Activated CD8-positive, alpha-beta T cell treated with anti-CD3 and anti-CD28 coated beads for 36 hours (primary cell): ENCODE results near the gene AGT. TPM values are rescaled to one million over a fixed set of nuclear protein-coding genes. Genes with fewer than 3 reads are reported as not detected.
"Not testable (repeated sequence)": the region's sequence is repeated elsewhere in the genome, so short reads cannot be mapped to it uniquely, and the experiment has no call there.

ENCODE experiments used
- ATAC-seq: fragments of 200-7000 bp; cut with Tn5 transposase; one replicate; pipeline ENCODE4 v1.10.0; 2021; ENCODE audit warnings: mild to moderate bottlenecking, moderate library complexity
- CTCF ChIA-PET: fragments of 350-600 bp; sonication (Branson Sonifier 250); formaldehyde crosslinking; loops from one replicate; lab custom pipeline; 2021; ENCODE audit warnings: antibody characterized with exemption; lab: Charles Lee
- POLR2A ChIA-PET: fragments of 350-600 bp; sonication (Branson Sonifier 250); formaldehyde crosslinking; loops from one replicate; lab custom pipeline; 2021; ENCODE audit warnings: antibody characterized with exemption; lab: Charles Lee
- DNase-seq: peaks from one replicate; pipeline ENCODE4 v3.0.0-alpha.2; 2020
- H3K27ac Mint-ChIP-seq: one replicate; pipeline ENCODE4 v1.8.0; 2021; ENCODE audit warnings: mild to moderate bottlenecking, mixed read lengths
- H3K27me3 Mint-ChIP-seq: one replicate; pipeline ENCODE4 v1.8.0; 2021; ENCODE audit warnings: mixed read lengths
- H3K36me3 Mint-ChIP-seq: one replicate; pipeline ENCODE4 v1.8.0; 2021; ENCODE audit warnings: low read depth, mixed read lengths
- H3K4me1 Mint-ChIP-seq: one replicate; pipeline ENCODE4 v1.8.0; 2021; ENCODE audit warnings: low read depth, mixed read lengths
- H3K4me3 Mint-ChIP-seq: one replicate; pipeline ENCODE4 v1.8.0; 2021; ENCODE audit warnings: mild to moderate bottlenecking, moderate library complexity, mixed read lengths
- H3K9me3 Mint-ChIP-seq: one replicate; pipeline ENCODE4 v1.8.0; 2021; ENCODE audit warnings: mixed read lengths
- CTCF ChIP-seq: fragments of 200-600 bp; IDR thresholded peaks from one replicate; pipeline ENCODE4 v1.8.0; 2022; ENCODE audit warnings: antibody characterized with exemption, mild to moderate bottlenecking
- intact Hi-C: fragments of 100-400 bp; cut with micrococcal nuclease; formaldehyde crosslinking; loops from one replicate; pipeline ENCODE4 v1.10.0; 2022
- total RNA-seq, 2 experiments: library from RNA; stranded (reverse); gene quantifications; one replicate each; pipeline ENCODE4 v1.2.3, GENCODE V29; 2021

AGT gene
- total RNA-seq, 2 experiments from 2014 or later = not detected

- H3K4me1 Mint-ChIP-seq = peaks cover 5% of the 10 kb centered on the region
- H3K27ac Mint-ChIP-seq = no peak overlapping the region
- no peak for TF ChIP-seq CTCF
- H3K4me3 Mint-ChIP-seq = no peak overlapping the region
- ATAC-seq = no peak
- intact Hi-C loops = no loop called here
- H3K9me3 Mint-ChIP-seq = no peaks in the 10 kb centered on the region
- POLR2A ChIA-PET = no interaction called here
- CTCF ChIA-PET = interaction anchor here (0.6 to 1.5 kb wide), 3 partner anchors 20 to 600 kb away, joined by 3 to 4 read pairs (median 3); partner anchors contain the start of gene COG2
- peaks cover 23% of the 10 kb centered on the region for H3K36me3 Mint-ChIP-seq
- DNase-seq = no peak
- no peaks in the 10 kb centered on the region for H3K27me3 Mint-ChIP-seq
Measured at GRCh38 chr1:230661976-230662375, 51.9 kb downstream of the AGT start.

- Mint-ChIP-seq H3K4me1 (peaks cover 34% of the 10 kb centered on the region), H3K9me3 (no peaks in the 10 kb centered on the region), H3K27me3 (no peaks in the 10 kb centered on the region), H3K4me3 (no peak overlapping the region), H3K36me3 (peaks cover 20% of the 10 kb centered on the region), H3K27ac (no peak overlapping the region)
- ATAC-seq (no peak), DNase-seq (no peak)
- TF ChIP-seq CTCF = no peak
- POLR2A ChIA-PET = interaction anchor here (0.8 kb wide), 1 partner anchor 13 kb away, joined by 3 read pairs; no protein-coding TSS in a partner anchor
- intact Hi-C loops = no loop called here
- CTCF ChIA-PET = no interaction called here
Measured at GRCh38 chr1:230658691-230659090, 55.2 kb downstream of the AGT start.

DNA sequence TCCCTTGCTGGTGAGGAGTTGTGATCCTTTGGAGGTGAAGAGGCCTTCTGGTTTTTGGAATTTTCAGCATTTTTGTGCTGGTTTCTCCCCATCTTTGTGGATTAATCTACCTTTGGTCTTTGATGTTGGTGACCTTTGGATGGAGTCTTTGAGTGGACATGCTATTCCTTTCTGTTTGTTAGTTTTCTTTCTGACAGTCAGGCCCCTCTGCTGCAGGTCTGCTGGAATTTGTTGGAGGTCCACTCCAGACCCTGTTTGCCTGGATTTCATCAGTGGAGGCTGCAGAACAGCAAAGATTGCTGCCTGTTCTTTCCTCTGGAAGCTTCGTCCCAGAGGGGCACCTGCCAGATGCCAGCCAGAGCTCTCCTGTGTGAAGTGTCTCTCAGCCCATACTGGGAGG is 55.8 kb downstream of the AGT start:
- intact Hi-C loops, H3K4me3 Mint-ChIP-seq, H3K27me3 Mint-ChIP-seq, DNase-seq, H3K27ac Mint-ChIP-seq, H3K9me3 Mint-ChIP-seq, ATAC-seq, CTCF ChIA-PET: not testable (repeated sequence)
- POLR2A ChIA-PET = interaction anchor here (0.8 kb wide), 1 partner anchor 12 kb away, joined by 3 read pairs; no protein-coding TSS in a partner anchor
- peaks cover 36% of the 10 kb centered on the region for H3K4me1 Mint-ChIP-seq
- peaks cover 20% of the 10 kb centered on the region for H3K36me3 Mint-ChIP-seq

- H3K27me3 Mint-ChIP-seq, ATAC-seq, H3K9me3 Mint-ChIP-seq, intact Hi-C loops, POLR2A ChIA-PET, H3K27ac Mint-ChIP-seq, DNase-seq, H3K4me3 Mint-ChIP-seq: not testable (repeated sequence)
- CTCF ChIA-PET = interaction anchor here (1.2 kb wide), 1 partner anchor 15 kb away, joined by 3 read pairs; no protein-coding TSS in a partner anchor
- H3K36me3 Mint-ChIP-seq = peaks cover 24% of the 10 kb centered on the region
- H3K4me1 Mint-ChIP-seq = peaks cover 39% of the 10 kb centered on the region
Measured at GRCh38 chr1:230656719-230657118, 57.2 kb downstream of the AGT start.

Other genes with a start within 250 kb of the AGT start
- gene COG2, start 71.6 kb downstream of the AGT start, total RNA-seq = 10 to 100 TPM; 26.1 to 27.6 TPM
- gene CAPN9, start 33.3 kb upstream of the AGT start, total RNA-seq = not detected
- 1 to 10 TPM; 6.2 to 6.9 TPM for gene C1orf198, start 154.4 kb upstream of the AGT start, total RNA-seq